ENCODE measurements around the gene CPN2. TPM values are rescaled to one million over a fixed set of nuclear protein-coding genes. Genes with fewer than 3 reads are reported as not detected.
A peak's percentile ranks its signal among the peaks of the same experiment; 100 is the strongest.

Gene CPN2
- total and polyA plus RNA-seq, 2 experiments from 2014 or later, result 0.10 to 0.14 TPM

GRCh38 chr3:194376241-194376560, 25.1 kb upstream of the CPN2 start (continued):
- TF ChIP-seq EZH2phosphoT487 (IDR thresholded peaks at IDR 0.05; ENCODE audit: unreplicated experiment) (no peak), JUNB (IDR thresholded peaks at IDR 0.05; ENCODE audit: unreplicated experiment) (no peak), ZNF114 (CRISPR knock-in tag; IDR thresholded peaks at IDR 0.05) (no peak)

- H3K4me1 ChIP-seq (ENCODE audit: insufficient read depth), result peaks cover 12% of the 10 kb centered on the region
- no peaks in the 10 kb centered on the region for H3K9me3 Mint-ChIP-seq
- peak; percentile 18; the same call in 1 of the 3 replicates for ATAC-seq
- peak overlapping the region; percentile 71 for H3K4me2 ChIP-seq
- peaks cover 17% of the 10 kb centered on the region for H3K27me3 Mint-ChIP-seq (ENCODE audit: insufficient read depth, low read depth, poor library complexity)
- no peaks in the 10 kb centered on the region for H3F3A ChIP-seq (replicated peaks; ENCODE audit: low read depth)
- no peak overlapping the region for H3K27ac ChIP-seq (ENCODE audit: low read depth)
- H3K4me3 ChIP-seq, result no peak overlapping the region
- H3K9me2 ChIP-seq (ENCODE audit: insufficient read depth), result no peaks in the 10 kb centered on the region
- H3K4me3 Mint-ChIP-seq, result peak overlapping the region; percentile 31; the same call in 2 of the 3 replicates
- peak overlapping the region; percentile 86 for H2AFZ ChIP-seq
- H4K20me1 ChIP-seq (replicated peaks; ENCODE audit: insufficient read depth), result no peaks in the 10 kb centered on the region
- no peaks in the 10 kb centered on the region for H3K36me3 ChIP-seq (ENCODE audit: insufficient read depth)
- no peaks in the 10 kb centered on the region for H3K36me3 Mint-ChIP-seq (ENCODE audit: low read depth)
- no peaks in the 10 kb centered on the region for H3K79me2 ChIP-seq (replicated peaks; ENCODE audit: insufficient read depth)
- H3K27me3 ChIP-seq (ENCODE audit: insufficient read depth), result no peaks in the 10 kb centered on the region
- H3K4me1 Mint-ChIP-seq, result peaks cover 35% of the 10 kb centered on the region
- H3K27ac Mint-ChIP-seq, result peak overlapping the region; percentile 18; the same call in 1 of the 2 replicates
- no peak for DNase-seq (ENCODE audit: low spot score)
- TF ChIP-seq REST (IDR thresholded peaks at IDR 0.05; ENCODE audit: unreplicated experiment), result no peak
- no peak for TF ChIP-seq EZH2 (IDR thresholded peaks at IDR 0.05; ENCODE audit: low read depth, unreplicated experiment)
- no peak for TF ChIP-seq ETS1 (IDR thresholded peaks at IDR 0.05)
- TF ChIP-seq ZNF331 (CRISPR knock-in tag; IDR thresholded peaks at IDR 0.05; ENCODE audit: low read depth), result no peak
- TF ChIP-seq NANOG (IDR thresholded peaks at IDR 0.05; ENCODE audit: borderline replicate concordance), result no peak
- no peak for TF ChIP-seq STAT1 (IDR thresholded peaks at IDR 0.05; ENCODE audit: unreplicated experiment)
- TF ChIP-seq ZNF462 (CRISPR knock-in tag; IDR thresholded peaks at IDR 0.05), result no peak
- TF ChIP-seq JUNB (IDR thresholded peaks at IDR 0.05; ENCODE audit: unreplicated experiment), result no peak
- no peak for TF ChIP-seq POLR2AphosphoS5 (IDR thresholded peaks at IDR 0.05; ENCODE audit: low read depth)
- no peak for TF ChIP-seq CTCF (conservative IDR thresholded peaks at IDR 0.05; ENCODE audit: low read depth in 2 of 2)
Observed at GRCh38 chr3:194375473-194376240, 24.5 kb upstream of the CPN2 start.

All from GM23338 (cell line).